ENCODE results near the gene ZNF296.

DNA sequence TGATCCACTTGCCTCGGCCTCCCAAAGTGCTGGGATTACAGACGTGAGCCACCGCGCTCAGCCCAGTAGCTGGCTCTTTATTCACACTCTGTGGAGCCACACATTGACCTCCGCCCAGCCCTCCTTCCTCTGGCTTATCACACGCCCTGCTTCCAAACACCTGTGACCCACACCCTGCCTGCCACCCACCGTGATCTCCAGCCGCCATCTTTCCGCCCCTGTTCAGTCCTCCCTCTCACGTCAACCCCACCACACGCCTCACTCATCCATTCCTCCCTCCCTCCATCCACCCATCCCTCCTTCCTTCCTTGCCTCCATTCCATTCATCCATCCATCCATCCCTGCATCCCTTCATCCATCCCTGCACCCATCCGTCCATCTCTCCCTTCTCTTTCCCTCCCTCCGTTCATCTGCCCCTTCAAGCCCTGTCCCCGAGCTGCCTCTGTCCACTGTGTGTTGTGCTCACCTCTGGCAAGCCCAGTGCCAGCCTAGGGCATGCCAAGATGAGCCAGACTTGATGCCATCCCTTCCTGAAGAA lies 17.6 kb downstream of the ZNF296 start:
- TF ChIP-seq, protein P1, sequence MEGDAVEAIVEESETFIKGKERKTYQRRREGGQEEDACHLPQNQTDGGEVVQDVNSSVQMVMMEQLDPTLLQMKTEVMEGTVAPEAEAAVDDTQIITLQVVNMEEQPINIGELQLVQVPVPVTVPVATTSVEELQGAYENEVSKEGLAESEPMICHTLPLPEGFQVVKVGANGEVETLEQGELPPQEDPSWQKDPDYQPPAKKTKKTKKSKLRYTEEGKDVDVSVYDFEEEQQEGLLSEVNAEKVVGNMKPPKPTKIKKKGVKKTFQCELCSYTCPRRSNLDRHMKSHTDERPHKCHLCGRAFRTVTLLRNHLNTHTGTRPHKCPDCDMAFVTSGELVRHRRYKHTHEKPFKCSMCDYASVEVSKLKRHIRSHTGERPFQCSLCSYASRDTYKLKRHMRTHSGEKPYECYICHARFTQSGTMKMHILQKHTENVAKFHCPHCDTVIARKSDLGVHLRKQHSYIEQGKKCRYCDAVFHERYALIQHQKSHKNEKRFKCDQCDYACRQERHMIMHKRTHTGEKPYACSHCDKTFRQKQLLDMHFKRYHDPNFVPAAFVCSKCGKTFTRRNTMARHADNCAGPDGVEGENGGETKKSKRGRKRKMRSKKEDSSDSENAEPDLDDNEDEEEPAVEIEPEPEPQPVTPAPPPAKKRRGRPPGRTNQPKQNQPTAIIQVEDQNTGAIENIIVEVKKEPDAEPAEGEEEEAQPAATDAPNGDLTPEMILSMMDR (IDR thresholded peaks at IDR 0.05): no peak
- TF ChIP-seq POLR2A (IDR thresholded peaks at IDR 0.05): no peak
